Measurements from ENCODE around the gene STAC. TPM values are rescaled to one million over a fixed set of nuclear protein-coding genes. Genes with fewer than 3 reads are reported as not detected.
"Not testable (repeated sequence)": the region's sequence is repeated elsewhere in the genome, so short reads cannot be mapped to it uniquely, and the experiment has no call there.

Gene STAC
- total and polyA plus RNA-seq, 8 donors: 0.29 to 7.2 (median 0.61) TPM; not detected in 4

- intact Hi-C loops (cut with DNase I; ENCODE audit: low total_unique reads): no loop called here
- WGBS, 5 donors: 64 to 91% (median 77%) methylated on average over 4 of the region's 4 CpGs
- no peak for DNase-seq
- H3K4me3 ChIP-seq: no peak overlapping the region
- peaks cover 0 to 3% (median 0%) of the 10 kb centered on the region in 3 donors for H3K27me3 ChIP-seq
- no peak overlapping the region for H3K27ac ChIP-seq
- TF ChIP-seq, protein P1, sequence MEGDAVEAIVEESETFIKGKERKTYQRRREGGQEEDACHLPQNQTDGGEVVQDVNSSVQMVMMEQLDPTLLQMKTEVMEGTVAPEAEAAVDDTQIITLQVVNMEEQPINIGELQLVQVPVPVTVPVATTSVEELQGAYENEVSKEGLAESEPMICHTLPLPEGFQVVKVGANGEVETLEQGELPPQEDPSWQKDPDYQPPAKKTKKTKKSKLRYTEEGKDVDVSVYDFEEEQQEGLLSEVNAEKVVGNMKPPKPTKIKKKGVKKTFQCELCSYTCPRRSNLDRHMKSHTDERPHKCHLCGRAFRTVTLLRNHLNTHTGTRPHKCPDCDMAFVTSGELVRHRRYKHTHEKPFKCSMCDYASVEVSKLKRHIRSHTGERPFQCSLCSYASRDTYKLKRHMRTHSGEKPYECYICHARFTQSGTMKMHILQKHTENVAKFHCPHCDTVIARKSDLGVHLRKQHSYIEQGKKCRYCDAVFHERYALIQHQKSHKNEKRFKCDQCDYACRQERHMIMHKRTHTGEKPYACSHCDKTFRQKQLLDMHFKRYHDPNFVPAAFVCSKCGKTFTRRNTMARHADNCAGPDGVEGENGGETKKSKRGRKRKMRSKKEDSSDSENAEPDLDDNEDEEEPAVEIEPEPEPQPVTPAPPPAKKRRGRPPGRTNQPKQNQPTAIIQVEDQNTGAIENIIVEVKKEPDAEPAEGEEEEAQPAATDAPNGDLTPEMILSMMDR (IDR thresholded peaks at IDR 0.05): no peak
- no peak for TF ChIP-seq POLR2A (IDR thresholded peaks at IDR 0.05)
- no peak for TF ChIP-seq EP300 (IDR thresholded peaks at IDR 0.05)
- TF ChIP-seq POLR2AphosphoS5 (IDR thresholded peaks at IDR 0.05): no peak
- H3K4me1 ChIP-seq: peaks cover 0 to 10% (median 0%) of the 10 kb centered on the region in 4 donors
- H3K36me3 ChIP-seq: no peaks in the 10 kb centered on the region
- H3K9me3 ChIP-seq: no peaks in the 10 kb centered on the region
Observed at GRCh38 chr3:36493051-36493450, 112.7 kb downstream of the STAC start.

DNA sequence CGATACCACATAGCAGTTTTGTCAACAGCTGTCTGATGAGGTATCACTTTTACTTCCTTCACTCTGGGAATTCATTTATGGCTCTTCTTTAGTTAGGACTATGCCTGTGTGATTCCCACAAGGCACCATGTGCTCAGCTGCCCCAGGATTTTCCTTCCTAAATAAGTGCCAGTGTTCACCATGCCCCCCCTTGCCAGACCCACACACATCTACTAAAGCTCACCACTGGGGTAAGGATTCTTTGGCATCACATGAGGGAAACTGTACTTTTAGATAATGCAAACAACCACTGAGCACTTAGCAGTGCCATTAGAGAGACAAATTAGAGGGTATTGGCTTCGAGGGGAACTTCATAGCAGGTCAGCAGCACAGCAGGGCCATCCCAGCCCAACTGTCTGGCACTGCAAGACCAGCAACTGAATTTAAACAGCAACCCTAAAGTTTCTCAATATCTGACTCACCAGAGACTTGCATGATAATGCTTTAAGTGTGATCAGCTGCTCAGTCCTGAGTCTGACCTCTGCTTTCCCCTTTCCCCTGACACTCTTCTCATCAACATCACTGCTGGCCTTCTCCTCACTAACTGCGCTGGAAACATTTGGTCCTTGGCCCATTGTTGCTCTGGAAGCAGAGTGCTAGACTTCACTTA lies 114.3 kb downstream of the STAC start:
- Histone ChIP-seq H3K9me3 (no peaks in the 10 kb centered on the region), H3K4me1 (peaks cover 0 to 10% (median 0%) of the 10 kb centered on the region in 4 donors), H3K27me3 (peaks cover 0 to 3% (median 0%) of the 10 kb centered on the region in 3 donors), H3K36me3 (no peaks in the 10 kb centered on the region), H3K4me3 (no peak overlapping the region), H3K27ac (peak overlapping the region in 1 of 5 donors; percentile 34)
- TF ChIP-seq, protein P1 (IDR thresholded peaks at IDR 0.05): no peak
- TF ChIP-seq POLR2A (IDR thresholded peaks at IDR 0.05) (no peak), EP300 (IDR thresholded peaks at IDR 0.05) (no peak), POLR2AphosphoS5 (IDR thresholded peaks at IDR 0.05) (no peak)
- intact Hi-C loops (cut with DNase I; ENCODE audit: low total_unique reads): no loop called here
- peak in 1 of 2 donors; percentile 28 for DNase-seq
- 49 to 66% (median 63%) methylated on average over 3 of the region's 3 CpGs for WGBS, 5 donors

DNA sequence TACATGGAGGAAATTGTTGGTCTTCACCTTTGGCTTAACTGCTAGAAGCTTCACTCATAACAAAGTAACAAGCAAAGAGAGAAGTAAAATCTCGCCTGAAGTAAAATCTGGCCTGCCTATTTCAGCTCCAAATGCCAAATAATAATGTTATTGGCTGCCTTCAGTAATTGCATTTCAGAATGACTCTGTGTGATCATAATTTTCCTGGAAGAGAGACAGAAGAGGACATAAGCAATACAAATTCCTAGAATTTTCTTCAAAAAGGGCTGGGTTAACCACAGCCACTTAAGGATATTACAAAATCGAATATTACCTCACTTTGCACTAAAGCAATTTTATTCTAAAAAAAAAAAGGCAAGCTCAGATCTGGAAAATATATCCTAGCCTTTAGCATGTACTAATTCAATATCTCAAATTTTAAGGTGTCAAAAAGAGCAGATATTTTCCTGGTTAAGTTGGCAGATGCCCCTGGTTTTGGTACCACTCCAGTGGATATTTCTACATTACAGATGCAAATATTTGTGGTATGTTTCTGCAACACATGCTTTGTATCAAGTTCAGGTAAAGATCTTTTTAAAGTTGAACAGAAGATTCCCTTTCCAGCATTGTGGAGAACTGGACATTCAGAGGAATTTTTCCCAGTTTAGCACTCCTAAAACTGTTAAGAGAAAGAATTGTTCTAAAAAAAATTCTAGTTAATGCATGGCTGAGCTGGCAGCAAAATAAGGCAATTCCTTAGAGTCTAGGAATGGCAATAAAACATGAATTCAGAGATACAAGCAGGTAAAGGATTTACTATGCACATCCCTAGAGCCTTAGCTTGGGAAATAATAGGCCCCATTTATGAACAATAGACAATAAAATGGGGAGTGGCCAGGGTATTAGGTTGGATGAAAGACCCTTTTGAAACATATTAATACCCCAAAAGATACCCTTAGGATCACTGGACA lies 116.7 kb downstream of the STAC start:
- Histone ChIP-seq H3K27me3 (no peaks in the 10 kb centered on the region), H3K36me3 (no peaks in the 10 kb centered on the region), H3K9me3 (no peaks in the 10 kb centered on the region), H3K27ac (no peak overlapping the region), H3K4me1 (peaks cover 0 to 5% (median 0%) of the 10 kb centered on the region in 4 donors), H3K4me3 (no peak overlapping the region)
- DNase-seq: peak in 1 of 2 donors; percentile 50
- WGBS, 5 donors: 54 to 70% (median 62%) methylated on average over 2 of the region's 2 CpGs
- intact Hi-C loops (cut with DNase I; ENCODE audit: low total_unique reads): no loop called here
- TF ChIP-seq POLR2AphosphoS5 (IDR thresholded peaks at IDR 0.05) (no peak), EP300 (IDR thresholded peaks at IDR 0.05) (no peak), POLR2A (IDR thresholded peaks at IDR 0.05) (no peak)
- TF ChIP-seq, protein P1 (IDR thresholded peaks at IDR 0.05): no peak

DNA sequence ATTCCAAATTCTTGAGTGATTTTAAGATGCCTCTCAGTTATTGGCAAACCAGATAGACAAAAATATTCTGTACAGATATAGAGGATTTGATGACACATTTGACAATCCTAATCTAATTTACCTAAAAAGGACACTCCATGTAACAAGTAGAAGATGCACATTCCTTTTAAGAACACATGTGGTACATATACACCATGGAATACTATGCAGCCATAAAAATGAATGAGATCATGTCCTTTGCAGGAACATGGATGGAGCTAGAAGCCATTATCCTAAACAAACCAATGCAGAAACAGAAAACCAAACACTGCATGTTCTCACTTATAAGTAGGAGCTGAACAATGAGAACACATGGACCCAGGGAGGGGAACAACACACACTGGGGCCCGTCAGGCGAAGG lies 119.7 kb downstream of the STAC start:
- H3K4me3 ChIP-seq; H3K9me3 ChIP-seq; H3K36me3 ChIP-seq; DNase-seq; H3K27me3 ChIP-seq; intact Hi-C loops (cut with DNase I; ENCODE audit: low total_unique reads); H3K27ac ChIP-seq; H3K4me1 ChIP-seq: not testable (repeated sequence)
- 78 to 95% (median 89%) methylated on average over 2 of the region's 2 CpGs for WGBS, 5 donors

All from stomach (tissue), 9 donors.